Common myeloid progenitor, CD34-positive (primary cell): ENCODE data around the gene CDC14A.
A peak's percentile ranks its signal among the peaks of the same experiment; 100 is the strongest.

Source experiments
- CTCF ChIA-PET: fragments of 350-600 bp; sonication (Branson Sonifier 250); formaldehyde crosslinking; loops from one replicate; lab custom pipeline; 2021; ENCODE audit warnings: antibody characterized with exemption; lab: Charles Lee
- POLR2A ChIA-PET: fragments of 350-600 bp; sonication (Branson Sonifier 250); formaldehyde crosslinking; loops from one replicate; lab custom pipeline; 2021; ENCODE audit warnings: antibody characterized with exemption; lab: Charles Lee
- DNase-seq, 3 donors: peaks; one replicate each; pipeline versions ENCODE4 v3.0.0 to v3.0.0-alpha.2; 2013
- H3K27ac ChIP-seq, 2 experiments: 1 replicate in 1 of 2; 2 replicates in 1 of 2; pipeline ENCODE4 v1.7.0; 2013; ENCODE audit warnings: inconsistent platforms in 2 of 2, low read length in 2 of 2, mild to moderate bottlenecking in 2 of 2, low read depth in 1 of 2, moderate library complexity in 1 of 2; ENCODE audit not compliant: severe bottlenecking in 2 of 2, insufficient read depth in 1 of 2, poor library complexity in 1 of 2
- H3K27me3 ChIP-seq, 5 experiments: replicated peaks in 2 of 5; 1 replicate in 3 of 5; 2 replicates in 2 of 5; pipeline versions ENCODE4 v1.6.1 to v1.7.0; 2013; ENCODE audit warnings: low read length in 4 of 5, mild to moderate bottlenecking in 2 of 5, moderate library complexity in 2 of 5, inconsistent platforms in 1 of 5; ENCODE audit not compliant: insufficient read depth in 5 of 5, control insufficient read depth in 4 of 5
- H3K36me3 ChIP-seq, 4 experiments: 1 replicate in 2 of 4; 2 replicates in 2 of 4; pipeline versions ENCODE4 v1.6.1 to v1.7.0; 2013; ENCODE audit warnings: low read length in 3 of 4, control low read depth in 1 of 4, mild to moderate bottlenecking in 1 of 4; ENCODE audit not compliant: control insufficient read depth in 4 of 4, insufficient read depth in 4 of 4
- H3K4me1 ChIP-seq, 4 experiments: 1 replicate in 3 of 4; 2 replicates in 1 of 4; pipeline versions ENCODE4 v1.6.1 to v1.7.1; 2013; ENCODE audit warnings: low read length in 3 of 4, mild to moderate bottlenecking in 3 of 4, control low read depth in 1 of 4, inconsistent platforms in 1 of 4, moderate library complexity in 1 of 4; ENCODE audit not compliant: control insufficient read depth in 4 of 4, insufficient read depth in 4 of 4; ENCODE audit errors: control extremely low read depth in 1 of 4
- H3K4me3 ChIP-seq, 7 experiments: 1 replicate in 4 of 7; 2 replicates in 3 of 7; pipeline versions ENCODE4 v1.5.1 to v1.7.0; 2013; ENCODE audit warnings: mild to moderate bottlenecking in 7 of 7, low read length in 6 of 7, moderate library complexity in 6 of 7, inconsistent platforms in 2 of 7, low read depth in 2 of 7, control low read depth in 1 of 7; ENCODE audit not compliant: insufficient read depth in 4 of 7, control insufficient read depth in 1 of 7; ENCODE audit errors: extremely low read depth in 1 of 7
- H3K9me3 ChIP-seq, 5 experiments: 1 replicate in 4 of 5; 2 replicates in 1 of 5; pipeline versions ENCODE4 v1.6.1 to v1.7.1; 2013; ENCODE audit warnings: low read length in 4 of 5, mild to moderate bottlenecking in 2 of 5, inconsistent platforms in 1 of 5, low read depth in 1 of 5, moderate library complexity in 1 of 5; ENCODE audit not compliant: control insufficient read depth in 4 of 5, insufficient read depth in 2 of 5; ENCODE audit errors: control extremely low read depth in 1 of 5
- WGBS: methylation state at CpG from one replicate; pipeline ENCODE4 v1.1.5; 2013; ENCODE audit not compliant: insufficient coverage; 5-methylcytosine and 5-hydroxymethylcytosine counted together

The CDC14A gene

DNA sequence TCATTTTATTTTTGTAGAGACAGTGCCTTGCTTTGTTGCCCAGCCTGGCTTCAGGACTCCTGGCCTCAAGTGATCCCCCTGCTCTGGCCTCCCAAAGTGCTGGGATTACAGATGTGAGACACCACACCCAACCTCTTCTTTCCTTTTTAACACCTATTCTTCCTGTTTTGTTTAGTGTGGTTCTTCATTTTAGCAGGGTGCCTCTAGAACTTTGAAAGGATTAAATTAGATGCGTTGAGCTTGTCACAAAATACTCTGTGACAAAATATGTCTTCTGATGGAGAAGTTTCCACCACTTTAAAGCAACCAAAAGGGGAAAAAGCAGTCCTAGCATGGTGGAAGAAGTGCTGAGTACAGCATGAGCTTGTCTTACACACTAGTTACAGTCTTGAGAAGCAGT lies 42.0 kb downstream of the CDC14A start:
- WGBS: 50% methylated on average over 1 of the region's 1 CpG
- DNase-seq: no peak
- peaks cover 3 to 22% (median 18%) of the 10 kb centered on the region in 4 experiments for H3K36me3 ChIP-seq
- H3K9me3 ChIP-seq: no peaks in the 10 kb centered on the region
- H3K27ac ChIP-seq: peak overlapping the region in 1 of 2 experiments; percentile 34
- CTCF ChIA-PET: interaction anchor here (1.2 to 1.5 kb wide), 3 partner anchors 10 to 36 kb away, joined by 3 to 6 read pairs (median 4); no protein-coding TSS in a partner anchor
- no peaks in the 10 kb centered on the region for H3K27me3 ChIP-seq
- POLR2A ChIA-PET: no interaction called here
- H3K4me1 ChIP-seq: peaks cover 0 to 12% (median 9%) of the 10 kb centered on the region in 4 experiments
- H3K4me3 ChIP-seq: no peak overlapping the region

DNA sequence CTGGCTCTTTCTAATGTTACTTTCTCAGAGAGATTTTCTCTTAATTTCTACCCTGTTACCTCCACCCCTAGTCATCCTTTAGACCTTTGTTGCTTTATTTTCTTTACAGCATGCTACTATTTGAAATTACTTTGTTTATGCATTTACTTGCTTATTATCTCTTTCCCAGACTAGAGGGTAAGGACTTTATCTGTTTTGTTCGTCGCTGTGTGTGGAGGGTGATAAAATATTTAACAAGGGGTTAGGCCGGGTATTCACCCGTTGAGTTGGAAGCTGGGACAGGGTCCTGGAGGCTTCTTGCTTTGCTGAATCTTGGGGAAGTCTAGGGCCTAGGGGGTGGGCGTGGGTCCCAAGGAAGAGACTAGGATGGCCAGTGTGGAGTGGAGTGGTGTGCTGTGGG lies 43.6 kb downstream of the CDC14A start:
- WGBS: 96% methylated on average over 4 of the region's 5 CpGs
- Histone ChIP-seq H3K27me3 (no peaks in the 10 kb centered on the region), H3K9me3 (no peaks in the 10 kb centered on the region), H3K4me1 (peaks cover 7 to 26% (median 20%) of the 10 kb centered on the region in 4 experiments), H3K4me3 (no peak overlapping the region), H3K27ac (no peak overlapping the region), H3K36me3 (peaks cover 3 to 19% (median 17%) of the 10 kb centered on the region in 4 experiments)
- no peak for DNase-seq
- CTCF ChIA-PET: interaction anchor here (0.7 to 1.6 kb wide), 2 partner anchors 19 to 44 kb away, joined by 3 read pairs; no protein-coding TSS in a partner anchor
- POLR2A ChIA-PET: no interaction called here

DNA sequence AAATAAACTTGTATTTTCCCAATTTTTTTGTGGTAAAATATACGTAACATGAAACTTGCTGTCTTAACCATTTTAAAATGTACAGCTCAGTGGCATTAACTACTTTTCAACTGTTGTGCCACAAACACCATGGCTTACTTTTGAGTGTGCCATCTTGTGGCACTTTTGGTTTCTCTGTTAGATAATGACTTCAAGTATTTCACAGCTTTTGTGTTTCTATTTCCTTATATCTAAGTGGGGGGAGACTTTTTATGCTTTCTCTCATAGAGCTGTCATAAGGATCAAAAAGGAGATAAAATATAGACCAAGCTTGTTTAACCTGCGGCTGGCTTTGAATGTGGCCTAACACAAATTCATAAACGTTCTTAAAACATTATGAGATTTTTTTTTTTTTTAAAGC lies 44.3 kb downstream of the CDC14A start:
- peaks cover 3 to 15% (median 12%) of the 10 kb centered on the region in 4 experiments for H3K36me3 ChIP-seq
- peak in 2 of 3 donors; percentile 21 to 34 for DNase-seq
- ChIA-PET POLR2A (interaction anchor here (0.5 to 0.7 kb wide), 3 partner anchors 27 to 540 kb away, joined by 3 read pairs; no protein-coding TSS in a partner anchor), CTCF (interaction anchor here (0.7 to 1.6 kb wide), 4 partner anchors 18 to 44 kb away, joined by 3 read pairs; partner anchors contain the start of gene CDC14A)
- H3K4me3 ChIP-seq: no peak overlapping the region
- no peaks in the 10 kb centered on the region for H3K9me3 ChIP-seq
- no peaks in the 10 kb centered on the region for H3K27me3 ChIP-seq
- peaks cover 8 to 31% (median 24%) of the 10 kb centered on the region in 4 experiments for H3K4me1 ChIP-seq
- 80% methylated on average over 1 of the region's 3 CpGs for WGBS
- H3K27ac ChIP-seq: no peak overlapping the region

DNA sequence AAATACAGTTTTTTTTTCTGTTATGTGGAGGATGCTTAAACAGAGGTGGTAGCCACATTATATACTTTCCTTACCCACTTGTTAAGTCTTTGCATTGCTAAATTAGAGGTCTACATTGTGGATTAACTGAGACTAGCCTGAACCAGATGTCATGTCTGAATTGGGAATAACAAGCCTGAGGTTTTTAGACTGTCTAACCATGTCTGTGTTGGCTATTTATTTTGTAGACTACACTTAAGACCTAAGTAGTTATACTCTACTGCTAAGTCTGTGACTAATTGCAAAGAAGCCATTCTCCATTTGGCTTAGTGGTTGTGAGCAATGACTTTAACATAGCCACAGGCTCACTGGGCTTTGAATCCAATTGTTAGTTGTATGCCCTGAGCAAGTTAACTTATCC lies 45.4 kb downstream of the CDC14A start:
- H3K4me3 ChIP-seq: no peak overlapping the region
- peaks cover 8 to 35% (median 25%) of the 10 kb centered on the region in 4 experiments for H3K4me1 ChIP-seq
- peaks cover 3 to 10% (median 9%) of the 10 kb centered on the region in 4 experiments for H3K36me3 ChIP-seq
- ChIA-PET CTCF (interaction anchor here (0.8 to 1.6 kb wide), 4 partner anchors 12 to 45 kb away, joined by 3 to 4 read pairs (median 3); partner anchors contain the start of gene CDC14A), POLR2A (no interaction called here)
- H3K27ac ChIP-seq: no peak overlapping the region
- H3K27me3 ChIP-seq: no peaks in the 10 kb centered on the region
- no peak for DNase-seq
- H3K9me3 ChIP-seq: no peaks in the 10 kb centered on the region

DNA sequence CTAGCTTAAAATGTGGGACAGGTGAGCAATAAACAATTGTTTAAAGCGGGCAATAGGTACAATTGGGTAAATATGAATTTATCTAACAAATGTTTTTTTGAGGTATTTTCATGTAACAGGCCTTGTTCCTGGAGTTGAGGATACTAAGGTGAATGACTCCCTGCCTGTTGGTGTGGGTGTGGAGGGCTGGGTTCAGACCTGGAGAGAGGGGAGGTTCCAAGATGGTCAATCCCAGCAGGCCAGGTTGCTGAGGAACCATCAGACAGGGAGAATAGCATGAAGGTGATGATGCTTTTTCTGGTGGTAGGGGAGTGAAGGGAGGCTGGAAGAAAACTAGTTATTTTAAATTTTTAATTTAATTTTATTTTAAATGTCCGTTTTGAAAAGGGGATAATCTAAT lies 46.3 kb downstream of the CDC14A start:
- Histone ChIP-seq H3K27me3 (no peaks in the 10 kb centered on the region), H3K36me3 (peaks cover 3 to 13% (median 8%) of the 10 kb centered on the region in 4 experiments), H3K9me3 (peaks cover 0 to 1% (median 0%) of the 10 kb centered on the region in 5 experiments), H3K4me3 (no peak overlapping the region), H3K4me1 (peaks cover 8 to 35% (median 26%) of the 10 kb centered on the region in 4 experiments), H3K27ac (no peak overlapping the region)
- CTCF ChIA-PET: interaction anchor here (1.6 kb wide), 1 partner anchor 12 kb away, joined by 4 read pairs; no protein-coding TSS in a partner anchor
- DNase-seq: no peak
- POLR2A ChIA-PET: no interaction called here
- WGBS: 100% methylated on average over 1 of the region's 2 CpGs

DNA sequence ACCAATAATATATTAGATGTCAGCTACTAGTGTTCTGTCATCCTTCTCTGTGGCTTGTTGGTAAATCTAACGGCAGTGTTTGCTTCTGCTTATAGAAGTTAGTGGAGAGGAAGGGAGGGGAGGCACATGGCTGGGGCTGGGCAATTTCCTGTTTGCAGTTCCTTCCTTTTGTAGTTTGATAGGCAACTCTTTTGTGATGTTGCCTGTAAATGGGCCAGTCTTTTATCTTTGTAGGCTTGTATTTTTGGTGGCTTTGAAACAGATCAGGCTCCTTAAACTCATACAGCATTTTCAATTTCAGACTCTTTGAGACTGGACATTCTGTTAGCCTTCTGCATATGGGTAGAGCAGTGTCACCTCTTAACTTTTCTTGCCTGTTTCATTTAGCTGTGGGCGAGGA lies 48.1 kb downstream of the CDC14A start:
- H3K4me3 ChIP-seq: peak overlapping the region in 4 of 7 experiments; percentile 9 to 35 (median 22)
- H3K27ac ChIP-seq: peak overlapping the region; percentile 23 to 57
- peak; percentile 70 to 93 (median 86) for DNase-seq
- POLR2A ChIA-PET: interaction anchor here (0.5 to 1.0 kb wide), 2 partner anchors 43 to 580 kb away, joined by 3 to 5 read pairs; no protein-coding TSS in a partner anchor
- H3K36me3 ChIP-seq: peaks cover 3 to 7% (median 4%) of the 10 kb centered on the region in 4 experiments
- H3K4me1 ChIP-seq: peaks cover 8 to 30% (median 21%) of the 10 kb centered on the region in 4 experiments
- H3K27me3 ChIP-seq: no peaks in the 10 kb centered on the region
- WGBS: no CpG with 5 or more reads among the region's 2 CpGs
- CTCF ChIA-PET: interaction anchor here (1.0 to 1.5 kb wide), 2 partner anchors 23 to 24 kb away, joined by 3 read pairs; no protein-coding TSS in a partner anchor
- peaks cover 0 to 1% (median 0%) of the 10 kb centered on the region in 5 experiments for H3K9me3 ChIP-seq

DNA sequence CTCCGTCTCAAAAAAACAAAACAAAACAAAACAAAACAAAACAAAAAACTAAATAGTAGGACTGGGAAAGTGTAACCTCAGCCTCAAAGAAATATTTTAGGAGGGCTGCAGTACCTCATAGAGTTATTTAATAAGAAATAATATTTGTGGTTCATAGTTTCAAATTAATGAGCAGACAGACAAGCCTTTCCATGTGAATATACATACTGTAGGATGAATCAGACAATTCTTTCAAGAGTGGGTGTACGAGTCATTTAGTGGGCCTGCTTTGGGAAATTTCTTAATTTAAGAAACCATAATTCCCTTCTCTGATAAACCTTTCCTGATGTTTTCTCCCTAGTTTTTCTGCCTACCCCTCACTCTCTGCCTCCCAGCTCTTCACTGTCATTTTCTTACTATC lies 52.5 kb downstream of the CDC14A start:
- Histone ChIP-seq H3K4me1 (peaks cover 7 to 20% (median 14%) of the 10 kb centered on the region in 4 experiments), H3K9me3 (peaks cover 0 to 1% (median 0%) of the 10 kb centered on the region in 5 experiments), H3K27ac (no peak overlapping the region), H3K4me3 (no peak overlapping the region), H3K36me3 (peaks cover 4 to 7% (median 6%) of the 10 kb centered on the region in 4 experiments), H3K27me3 (no peaks in the 10 kb centered on the region)
- POLR2A ChIA-PET: no interaction called here
- no CpG with 5 or more reads among the region's 2 CpGs for WGBS
- DNase-seq: no peak
- CTCF ChIA-PET: interaction anchor here (0.6 to 1.4 kb wide), 4 partner anchors 8 to 48 kb away, joined by 3 to 4 read pairs (median 4); no protein-coding TSS in a partner anchor
